GM12801 (cell line): ENCODE results near the gene DOCK2.

Experiments used
- TF ChIP-seq, protein P1 (sequence below): IDR thresholded peaks from one replicate; pipeline ENCODE4 v1.5.1; 2011; ENCODE audit warnings: control low read depth; ENCODE audit not compliant: insufficient read length; ENCODE audit errors: extremely low read depth

The DOCK2 gene

DNA sequence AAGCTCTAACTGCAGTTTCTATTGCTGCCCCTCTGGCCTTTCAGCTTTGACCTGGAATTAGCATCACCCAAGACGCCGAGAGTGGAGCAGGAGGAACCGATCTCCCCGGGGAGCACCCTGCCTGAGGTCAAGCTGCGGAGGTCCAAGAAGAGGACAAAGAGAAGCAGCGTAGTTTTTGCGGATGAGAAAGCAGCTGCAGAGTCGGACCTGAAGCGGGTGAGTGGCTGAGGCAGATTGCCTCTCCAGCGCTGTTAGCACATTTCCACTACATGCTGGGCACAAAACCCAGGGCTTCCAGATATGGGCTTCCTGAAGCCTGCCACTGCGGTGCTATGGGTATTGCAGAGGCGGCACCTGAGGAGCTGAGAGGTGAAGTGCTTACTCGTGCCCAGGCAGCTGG lies 441.9 kb downstream of the DOCK2 start:
- TF ChIP-seq, protein P1, sequence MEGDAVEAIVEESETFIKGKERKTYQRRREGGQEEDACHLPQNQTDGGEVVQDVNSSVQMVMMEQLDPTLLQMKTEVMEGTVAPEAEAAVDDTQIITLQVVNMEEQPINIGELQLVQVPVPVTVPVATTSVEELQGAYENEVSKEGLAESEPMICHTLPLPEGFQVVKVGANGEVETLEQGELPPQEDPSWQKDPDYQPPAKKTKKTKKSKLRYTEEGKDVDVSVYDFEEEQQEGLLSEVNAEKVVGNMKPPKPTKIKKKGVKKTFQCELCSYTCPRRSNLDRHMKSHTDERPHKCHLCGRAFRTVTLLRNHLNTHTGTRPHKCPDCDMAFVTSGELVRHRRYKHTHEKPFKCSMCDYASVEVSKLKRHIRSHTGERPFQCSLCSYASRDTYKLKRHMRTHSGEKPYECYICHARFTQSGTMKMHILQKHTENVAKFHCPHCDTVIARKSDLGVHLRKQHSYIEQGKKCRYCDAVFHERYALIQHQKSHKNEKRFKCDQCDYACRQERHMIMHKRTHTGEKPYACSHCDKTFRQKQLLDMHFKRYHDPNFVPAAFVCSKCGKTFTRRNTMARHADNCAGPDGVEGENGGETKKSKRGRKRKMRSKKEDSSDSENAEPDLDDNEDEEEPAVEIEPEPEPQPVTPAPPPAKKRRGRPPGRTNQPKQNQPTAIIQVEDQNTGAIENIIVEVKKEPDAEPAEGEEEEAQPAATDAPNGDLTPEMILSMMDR = no peak

- TF ChIP-seq, protein P1 = no peak
Measured at GRCh38 chr5:170080217-170080616, 443.1 kb downstream of the DOCK2 start.

GRCh38 chr5:170080786-170081445 lies 443.8 kb downstream of the DOCK2 start:
- TF ChIP-seq, protein P1 = no peak

GRCh38 chr5:170081616-170082015 lies 444.5 kb downstream of the DOCK2 start:
- TF ChIP-seq, protein P1 = no peak

DNA sequence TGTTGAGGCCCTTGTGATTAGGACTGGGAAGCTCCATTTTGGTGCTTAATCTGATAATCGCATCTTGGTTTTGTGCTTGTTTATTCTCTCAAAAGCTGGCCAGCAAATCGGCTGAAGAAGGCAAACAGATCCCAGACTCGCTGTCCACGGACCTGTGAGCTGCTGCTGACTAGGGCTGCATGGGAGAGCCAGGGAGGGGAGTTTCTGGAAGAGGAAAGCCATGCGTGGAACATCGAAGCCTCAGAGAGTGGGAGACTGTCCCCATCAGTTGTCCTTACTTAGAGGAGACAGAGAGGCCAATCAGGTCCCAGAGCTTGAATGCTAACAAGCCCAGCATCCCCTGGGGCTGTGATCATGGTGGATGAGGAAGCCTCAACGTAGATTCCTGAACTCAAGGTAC lies 445.6 kb downstream of the DOCK2 start:
- TF ChIP-seq, protein P1 = no peak

- TF ChIP-seq, protein P1 = no peak
Measured at GRCh38 chr5:170087168-170087817, 450.2 kb downstream of the DOCK2 start.

- TF ChIP-seq, protein P1 = no peak
Measured at GRCh38 chr5:170092455-170093101, 455.5 kb downstream of the DOCK2 start.
